ENCODE results near the gene B4GALNT2. TPM values are rescaled to one million over a fixed set of nuclear protein-coding genes. Genes with fewer than 3 reads are reported as not detected.
A peak's percentile ranks its signal among the peaks of the same experiment; 100 is the strongest.
"Not testable (repeated sequence)": the region's sequence is repeated elsewhere in the genome, so short reads cannot be mapped to it uniquely, and the experiment has no call there.

The B4GALNT2 gene
- total RNA-seq, 1 donor from 2014 or later: 0.98 TPM

DNA sequence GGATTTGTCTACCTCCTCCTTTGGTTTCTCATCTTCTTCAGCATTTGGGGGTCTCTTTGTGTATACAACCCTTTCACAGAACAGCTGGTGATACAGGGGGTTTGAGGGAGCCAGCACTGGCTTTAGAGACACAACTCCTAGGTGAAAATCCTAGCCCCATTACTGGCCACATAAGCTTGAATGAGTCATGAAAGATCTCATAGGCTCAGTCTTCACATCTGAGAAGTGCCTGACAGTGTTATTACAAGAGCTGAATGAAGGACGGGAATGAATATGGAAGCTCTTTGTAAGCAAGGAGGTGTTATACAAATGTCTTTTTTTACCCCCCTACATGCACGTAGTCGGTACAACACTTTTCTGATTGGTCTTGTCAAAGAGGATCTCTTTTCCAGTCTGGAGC lies 1.7 kb upstream of the B4GALNT2 start:
- no peak overlapping the region for H3K27ac Mint-ChIP-seq (ENCODE audit: unreplicated experiment)
- H3K4me1 Mint-ChIP-seq (ENCODE audit: low read depth, unreplicated experiment): no peaks in the 10 kb centered on the region
- no peak for TF ChIP-seq CTCF (IDR thresholded peaks at IDR 0.05; ENCODE audit: partially characterized antibody, unreplicated experiment)
- no peak for DNase-seq
- peaks cover 14% of the 10 kb centered on the region for H3K36me3 Mint-ChIP-seq (ENCODE audit: unreplicated experiment)
- H3K9me3 Mint-ChIP-seq (ENCODE audit: unreplicated experiment): peaks cover 8% of the 10 kb centered on the region
- no peak overlapping the region for H3K4me3 Mint-ChIP-seq (ENCODE audit: unreplicated experiment)
- peaks cover 8% of the 10 kb centered on the region for H3K27me3 Mint-ChIP-seq (ENCODE audit: unreplicated experiment)

DNA sequence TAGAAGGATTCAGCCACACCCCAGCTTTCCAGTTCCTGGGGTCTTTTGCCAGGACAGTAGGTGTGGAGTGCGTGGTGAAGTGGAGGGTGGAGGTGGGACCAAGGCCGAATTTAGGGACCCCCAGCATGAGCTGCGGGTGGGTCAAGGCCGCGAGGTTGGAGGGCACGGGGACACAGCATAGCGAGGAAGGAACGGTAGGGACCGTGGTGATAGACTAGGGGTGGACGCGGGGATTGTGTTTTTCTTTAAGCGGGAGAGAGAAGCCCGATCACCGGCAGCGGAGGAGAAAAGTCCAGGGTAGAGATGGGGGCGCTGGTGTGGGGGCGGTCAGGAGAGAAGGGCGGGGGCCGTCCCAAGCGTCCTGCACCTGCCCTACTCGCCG lies 261 bp upstream of the B4GALNT2 start:
- Mint-ChIP-seq H3K9me3 (ENCODE audit: unreplicated experiment) (peaks cover 8% of the 10 kb centered on the region), H3K27me3 (ENCODE audit: unreplicated experiment) (peaks cover 8% of the 10 kb centered on the region), H3K27ac (ENCODE audit: unreplicated experiment) (peak overlapping the region; percentile 11), H3K4me1 (ENCODE audit: low read depth, unreplicated experiment) (no peaks in the 10 kb centered on the region), H3K36me3 (ENCODE audit: unreplicated experiment) (peaks cover 14% of the 10 kb centered on the region), H3K4me3 (ENCODE audit: unreplicated experiment) (peak overlapping the region; percentile 83)
- no peak for TF ChIP-seq CTCF (IDR thresholded peaks at IDR 0.05; ENCODE audit: partially characterized antibody, unreplicated experiment)
- no peak for DNase-seq

GRCh38 chr17:49136335-49136734 lies 3.8 kb downstream of the B4GALNT2 start:
- no peak for TF ChIP-seq CTCF (IDR thresholded peaks at IDR 0.05; ENCODE audit: partially characterized antibody, unreplicated experiment)
- DNase-seq: no peak
- Mint-ChIP-seq H3K36me3 (ENCODE audit: unreplicated experiment) (no peaks in the 10 kb centered on the region), H3K4me1 (ENCODE audit: low read depth, unreplicated experiment) (no peaks in the 10 kb centered on the region), H3K27me3 (ENCODE audit: unreplicated experiment) (peaks cover 8% of the 10 kb centered on the region), H3K4me3 (ENCODE audit: unreplicated experiment) (no peak overlapping the region), H3K27ac (ENCODE audit: unreplicated experiment) (no peak overlapping the region), H3K9me3 (ENCODE audit: unreplicated experiment) (peaks cover 4% of the 10 kb centered on the region)

DNA sequence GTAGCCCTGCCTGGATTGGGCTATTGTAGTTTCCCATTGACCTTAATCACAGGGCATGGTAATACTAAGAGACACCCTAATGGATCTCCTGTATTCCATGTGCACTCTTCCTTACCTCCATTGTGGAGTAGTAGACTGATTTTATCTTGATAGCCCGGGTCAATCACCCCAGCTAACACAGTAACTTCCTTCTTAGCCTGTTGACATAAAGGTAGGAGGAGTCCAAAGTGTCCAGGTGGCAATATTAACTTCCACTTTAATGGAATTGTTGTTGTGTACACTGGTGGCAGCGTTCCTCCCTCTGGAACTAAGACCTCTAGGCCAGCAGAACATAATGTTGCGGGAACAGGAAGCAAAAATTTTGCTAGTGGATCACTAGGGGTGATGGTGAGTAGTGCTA lies 13.1 kb downstream of the B4GALNT2 start:
- not testable (repeated sequence) for H3K36me3 Mint-ChIP-seq (ENCODE audit: unreplicated experiment); H3K27ac Mint-ChIP-seq (ENCODE audit: unreplicated experiment); H3K27me3 Mint-ChIP-seq (ENCODE audit: unreplicated experiment); DNase-seq; H3K4me3 Mint-ChIP-seq (ENCODE audit: unreplicated experiment); H3K4me1 Mint-ChIP-seq (ENCODE audit: low read depth, unreplicated experiment); H3K9me3 Mint-ChIP-seq (ENCODE audit: unreplicated experiment)

GRCh38 chr17:49146620-49147306 lies 14.2 kb downstream of the B4GALNT2 start:
- Mint-ChIP-seq H3K4me3 (ENCODE audit: unreplicated experiment) (no peak overlapping the region), H3K27ac (ENCODE audit: unreplicated experiment) (peak overlapping the region; percentile 50), H3K9me3 (ENCODE audit: unreplicated experiment) (peaks cover 6% of the 10 kb centered on the region), H3K36me3 (ENCODE audit: unreplicated experiment) (peaks cover 6% of the 10 kb centered on the region), H3K27me3 (ENCODE audit: unreplicated experiment) (peaks cover 2% of the 10 kb centered on the region), H3K4me1 (ENCODE audit: low read depth, unreplicated experiment) (peaks cover 3% of the 10 kb centered on the region)
- DNase-seq: no peak
- no peak for TF ChIP-seq CTCF (IDR thresholded peaks at IDR 0.05; ENCODE audit: partially characterized antibody, unreplicated experiment)

Measured in glutamatergic neuron (in vitro differentiated cells).